Astrocyte of the hippocampus (primary cell): ENCODE measurements around the gene DRC7.

ENCODE experiments used
- DNase-seq: peaks from one replicate; pipeline ENCODE4 v3.0.0; 2011; ENCODE audit warnings: low read depth, low spot score

DRC7 gene

DNA sequence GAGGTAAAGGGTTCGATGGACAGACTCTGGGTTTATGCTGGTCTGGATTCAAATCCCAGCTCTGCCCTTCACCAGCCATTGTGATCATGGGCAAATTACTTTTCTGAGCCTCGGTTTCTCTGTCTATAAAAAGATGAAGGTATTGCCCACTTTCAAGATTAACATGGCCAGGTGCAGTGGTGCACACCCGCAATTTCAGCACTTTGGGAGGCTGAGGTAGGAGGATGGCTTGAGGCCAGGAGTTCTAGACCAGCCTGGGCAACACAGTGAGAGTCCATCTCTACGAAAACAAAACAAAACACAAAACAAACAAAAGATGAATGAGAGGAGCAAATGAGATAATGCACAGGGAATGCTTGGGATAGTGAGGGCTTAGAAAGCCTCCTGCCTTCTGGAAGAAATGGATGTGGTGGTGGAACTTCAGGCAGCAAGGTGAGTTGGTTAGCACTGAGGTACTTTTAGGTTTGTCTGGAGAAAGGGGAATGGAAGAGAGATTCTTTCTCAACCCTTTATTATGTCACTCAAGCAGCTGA is 18.0 kb upstream of the DRC7 start:
- no peak for DNase-seq

- DNase-seq, result no peak
Observed at GRCh38 chr16:57677622-57678369, 16.8 kb upstream of the DRC7 start.

DNA sequence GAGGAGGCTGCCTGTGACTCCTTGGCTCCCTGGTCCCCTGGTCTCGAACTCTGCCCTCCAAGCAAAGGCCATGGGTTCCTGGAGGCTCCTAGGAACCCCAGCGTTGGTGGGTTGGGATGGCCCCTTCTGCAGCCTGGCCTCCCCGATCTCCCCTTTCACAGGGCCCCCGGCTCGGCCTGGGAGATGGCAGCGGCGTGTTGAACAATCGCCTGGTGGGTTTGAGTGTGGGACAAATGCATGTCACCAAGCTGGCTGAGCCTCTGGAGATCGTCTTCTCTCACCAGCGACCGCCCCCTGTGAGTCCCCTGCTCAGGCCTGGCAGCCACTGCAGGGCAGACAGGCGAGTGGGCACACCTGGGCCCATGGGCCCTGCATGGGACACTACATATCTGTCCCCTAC is 15.6 kb upstream of the DRC7 start:
- DNase-seq, result no peak

- DNase-seq, result no peak
Observed at GRCh38 chr16:57679767-57680482, 14.7 kb upstream of the DRC7 start.

- DNase-seq, result no peak
Observed at GRCh38 chr16:57680842-57681375, 13.7 kb upstream of the DRC7 start.

DNA sequence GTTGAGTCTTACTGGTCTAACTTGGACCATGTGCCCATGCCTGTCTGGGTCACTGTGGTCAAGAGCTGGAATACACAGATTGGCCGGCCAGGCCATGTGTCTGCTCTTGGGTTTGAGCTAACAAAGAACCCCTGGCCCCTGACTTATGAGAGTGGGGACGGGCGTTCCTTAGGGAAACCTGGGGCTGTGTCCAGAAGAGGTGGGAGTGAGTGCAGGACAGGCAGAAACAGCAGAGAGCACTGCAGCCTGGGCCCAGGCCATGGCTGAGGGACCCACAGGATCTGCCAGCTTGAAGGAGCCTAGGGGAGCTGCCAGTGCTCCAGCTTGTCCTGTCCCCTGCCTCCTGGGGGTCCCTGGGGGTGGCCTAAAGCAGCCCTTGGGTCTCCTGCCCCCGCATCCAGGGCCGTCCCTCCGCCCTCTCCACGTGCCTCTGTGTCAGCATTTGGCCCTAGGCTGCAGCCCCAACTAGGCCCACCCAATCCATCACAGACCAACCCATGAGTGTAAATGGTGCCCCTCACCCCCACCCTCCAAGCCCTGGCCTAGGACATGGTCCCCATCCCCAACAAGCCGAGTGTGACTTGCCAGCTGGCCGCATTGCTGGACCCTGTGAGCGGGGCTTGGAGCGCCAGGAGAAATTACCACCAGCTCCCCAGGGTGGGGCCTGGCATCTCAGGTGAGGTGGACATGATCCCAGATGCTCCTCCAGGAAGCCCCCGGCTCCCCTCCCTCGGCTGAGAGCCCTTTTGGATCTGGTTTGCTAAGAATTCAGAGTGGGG is 12.5 kb upstream of the DRC7 start:
- no peak for DNase-seq

- no peak for DNase-seq
Observed at GRCh38 chr16:57682809-57683635, 11.6 kb upstream of the DRC7 start.

GRCh38 chr16:57683636-57684545 is 10.7 kb upstream of the DRC7 start:
- no peak for DNase-seq

- no peak for DNase-seq
Observed at GRCh38 chr16:57684626-57685358, 9.8 kb upstream of the DRC7 start.

DNA sequence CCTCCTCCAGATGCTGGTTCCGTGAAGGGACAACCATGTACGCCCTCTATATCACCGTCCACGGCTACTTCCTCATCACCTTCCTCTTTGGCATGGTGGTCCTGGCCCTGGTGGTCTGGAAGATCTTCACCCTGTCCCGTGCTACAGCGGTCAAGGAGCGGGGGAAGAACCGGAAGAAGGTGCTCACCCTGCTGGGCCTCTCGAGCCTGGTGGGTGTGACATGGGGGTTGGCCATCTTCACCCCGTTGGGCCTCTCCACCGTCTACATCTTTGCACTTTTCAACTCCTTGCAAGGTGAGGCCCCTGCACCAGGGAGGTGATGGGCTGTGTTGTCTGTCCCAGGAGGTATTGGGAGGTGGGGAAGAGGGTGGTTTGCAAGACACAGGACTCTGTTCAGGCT is 9.0 kb upstream of the DRC7 start:
- DNase-seq, result no peak

DNA sequence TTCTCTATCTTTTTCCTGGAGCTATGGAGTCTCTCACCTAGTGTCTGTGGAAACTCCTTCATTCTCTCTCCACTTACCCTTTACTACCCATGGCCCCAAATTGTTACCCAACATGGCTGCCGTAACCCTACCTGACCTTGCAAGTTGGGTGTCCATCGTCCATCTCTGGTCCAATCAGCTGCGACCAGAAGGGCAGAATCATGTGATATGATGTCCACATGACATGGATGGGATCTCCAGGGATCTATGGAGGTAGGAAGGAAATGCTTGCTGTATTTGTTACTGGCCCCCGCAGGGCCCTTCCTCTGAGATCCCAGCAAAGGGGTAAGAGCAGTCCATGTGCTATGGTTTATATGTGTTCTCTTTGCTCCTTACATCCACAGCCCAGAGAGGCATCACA is 8.0 kb upstream of the DRC7 start:
- DNase-seq, result no peak

- DNase-seq, result no peak
Observed at GRCh38 chr16:57687363-57687929, 7.2 kb upstream of the DRC7 start.

- DNase-seq, result no peak
Observed at GRCh38 chr16:57688487-57688986, 6.1 kb upstream of the DRC7 start.

DNA sequence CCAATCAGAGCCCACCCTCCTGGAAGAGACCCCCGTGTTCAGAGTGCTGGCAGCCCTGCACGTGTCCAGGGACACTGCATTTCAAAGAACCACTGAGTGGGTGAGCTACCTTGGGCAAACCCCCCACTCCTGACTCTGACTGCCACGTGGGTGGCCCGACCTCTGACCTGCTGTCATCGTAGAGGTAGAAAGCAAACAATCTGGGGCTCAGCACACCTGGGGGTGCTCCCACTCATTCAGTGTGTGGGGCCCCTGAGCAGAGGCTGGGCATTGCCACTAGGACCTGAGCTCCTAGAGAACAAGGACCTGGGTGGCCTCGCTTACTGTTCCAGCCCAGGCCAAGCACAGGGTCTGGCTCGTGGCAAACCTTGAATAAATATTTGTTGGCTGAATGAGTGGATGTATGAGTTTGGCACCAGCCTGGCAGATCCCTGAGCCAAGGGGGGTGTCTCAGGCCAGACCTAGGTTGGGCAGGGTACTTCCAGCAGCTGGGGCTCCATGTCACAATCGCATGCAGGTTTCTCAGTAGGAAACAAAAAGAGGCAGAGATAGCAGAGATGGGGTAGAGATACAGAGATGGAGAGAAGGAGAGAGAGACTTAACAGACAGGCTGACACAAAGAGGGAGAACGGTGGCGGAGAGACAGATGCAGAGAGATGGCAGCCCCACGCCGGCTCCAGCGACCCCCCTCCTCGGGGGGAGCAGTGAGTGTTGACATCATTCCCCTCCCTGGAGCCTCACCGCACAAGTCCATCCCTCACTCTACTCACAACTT is 5.4 kb upstream of the DRC7 start:
- no peak for DNase-seq

- no peak for DNase-seq
Observed at GRCh38 chr16:57689762-57690558, 4.6 kb upstream of the DRC7 start.

- no peak for DNase-seq
Observed at GRCh38 chr16:57690782-57691471, 3.7 kb upstream of the DRC7 start.

GRCh38 chr16:57692636-57693035 is 2.0 kb upstream of the DRC7 start:
- DNase-seq, result no peak
